Fibroblast of lung (primary cell): ENCODE data around the gene CDCP2. TPM values are rescaled to one million over a fixed set of nuclear protein-coding genes. Genes with fewer than 3 reads are reported as not detected.
A peak's percentile ranks its signal among the peaks of the same experiment; 100 is the strongest.

Source experiments
- DNase-seq, 2 donors: peaks; one replicate each; pipeline versions ENCODE4 v3.0.0 to v3.0.0-alpha.2; 2010; ENCODE audit warnings: low read depth in 2 of 2
- H2AFZ ChIP-seq: 2 replicates; pipeline ENCODE4 v1.5.1; 2012; ENCODE audit warnings: low read length, control low read depth, inconsistent platforms
- H3K27ac ChIP-seq: 2 replicates; pipeline ENCODE4 v1.5.1; 2011; ENCODE audit warnings: low read length, control low read depth; ENCODE audit not compliant: insufficient read depth
- H3K27me3 ChIP-seq: 2 replicates; pipeline ENCODE4 v1.5.1; 2011; ENCODE audit warnings: mild to moderate bottlenecking, low read length; ENCODE audit not compliant: control insufficient read depth, insufficient read depth
- H3K36me3 ChIP-seq: 2 replicates; pipeline ENCODE4 v1.5.1; 2011; ENCODE audit warnings: low read length; ENCODE audit not compliant: control insufficient read depth, insufficient read depth
- H3K4me1 ChIP-seq: 2 replicates; pipeline ENCODE4 v1.5.1; 2011; ENCODE audit warnings: low read length; ENCODE audit not compliant: control insufficient read depth, insufficient read depth; ENCODE audit errors: extremely low read depth
- H3K4me2 ChIP-seq: 2 replicates; pipeline ENCODE4 v1.5.1; 2011; ENCODE audit warnings: low read length, control low read depth; ENCODE audit not compliant: insufficient read depth; ENCODE audit errors: extremely low read depth
- H3K4me3 ChIP-seq, 4 experiments: fragments of 200-600 bp in 1 of 4; sonication (generic) in 1 of 4; replicated peaks in 1 of 4; 2 replicates each; pipeline ENCODE4 v1.5.1; 2011 to 2016; ENCODE audit warnings: low read length in 4 of 4, low read depth in 3 of 4, mild to moderate bottlenecking in 3 of 4, control low read depth in 2 of 4, inconsistent platforms in 1 of 4, mixed read lengths in 1 of 4; ENCODE audit not compliant: insufficient read depth in 1 of 4; ENCODE audit errors: control extremely low read depth in 1 of 4
- H3K79me2 ChIP-seq: 2 replicates; pipeline ENCODE4 v1.5.1; 2012; ENCODE audit warnings: mild to moderate bottlenecking, low read length, inconsistent platforms; ENCODE audit not compliant: control insufficient read depth, insufficient read depth
- H3K9ac ChIP-seq: 2 replicates; pipeline ENCODE4 v1.5.1; 2011; ENCODE audit warnings: mild to moderate bottlenecking, low read length, control low read depth; ENCODE audit not compliant: insufficient read depth
- H3K9me3 ChIP-seq: 2 replicates; pipeline ENCODE4 v1.5.1; 2012; ENCODE audit warnings: low read depth, low read length; ENCODE audit not compliant: control insufficient read depth, insufficient read depth
- H4K20me1 ChIP-seq: 2 replicates; pipeline ENCODE4 v1.5.1; 2011; ENCODE audit warnings: low read length; ENCODE audit not compliant: control insufficient read depth, insufficient read depth; ENCODE audit errors: extremely low read depth
- EZH2 ChIP-seq: IDR thresholded peaks from 2 replicates; pipeline ENCODE4 v1.5.1; 2012; ENCODE audit warnings: low read length, control low read depth, mild to moderate bottlenecking; ENCODE audit errors: missing control alignments
- polyA minus RNA-seq: library from RNA; depleted of rRNA, polyadenylated mRNA; stranded (reverse); fragments of >200 nt; gene quantifications from 2 replicates; pipeline ENCODE4 v1.2.3, GENCODE V29; 2011; ENCODE audit warnings: low replicate concordance
- polyA plus RNA-seq, 2 donors: library from polyadenylated mRNA; depleted of rRNA in 1 of 2; stranded (reverse) in 1 of 2; unstranded in 1 of 2; fragments of >200 nt; gene quantifications; 2 replicates each; pipeline ENCODE4 v1.2.1, GENCODE V29; 2011 to 2012; ENCODE audit warnings: missing spikeins in 1 of 2
- total RNA-seq: library from RNA; depleted of rRNA; stranded (reverse); fragments of >200 nt; gene quantifications from 2 replicates; pipeline ENCODE4 v1.2.1, GENCODE V29; 2014
- TF ChIP-seq, protein P1 (sequence below), 2 donors: IDR thresholded peaks in 1 of 2; conservative IDR thresholded peaks in 1 of 2; 1 replicate in 1 of 2; 2 replicates in 1 of 2; pipeline ENCODE4 v1.5.1; 2011 to 2012; ENCODE audit warnings: low read length in 2 of 2, control low read depth in 1 of 2, inconsistent platforms in 1 of 2, low read depth in 1 of 2, mild to moderate bottlenecking in 1 of 2

The CDCP2 gene
- total RNA-seq (not detected in 2 replicates), polyA plus RNA-seq (not detected in 2 replicates), polyA minus RNA-seq (not detected in 2 replicates)
- polyA plus RNA-seq (2012) = not detected in 2 replicates

DNA sequence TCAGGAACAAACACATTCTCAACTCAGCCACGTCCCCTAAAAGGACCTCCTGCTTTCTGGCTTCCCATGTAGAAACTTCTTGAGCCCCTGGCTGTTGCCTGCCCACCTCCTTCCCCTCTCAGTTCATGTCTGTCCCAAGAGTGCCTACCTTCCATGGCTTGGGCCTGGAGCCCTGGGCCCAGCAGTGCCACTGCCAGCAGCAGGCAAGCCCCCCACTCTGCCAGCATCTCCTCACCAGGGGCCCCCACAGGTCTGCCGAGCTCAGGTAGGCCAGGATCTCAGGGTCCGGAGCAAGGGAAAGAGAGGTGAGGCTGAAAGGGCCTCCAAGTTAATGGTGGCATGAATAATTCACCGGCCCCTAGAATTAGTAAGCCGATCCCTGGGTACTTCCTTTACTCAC lies at the start of gene CDCP2:
Gene CDCP2 (minus strand): TSS at position 305 of the 400 bp plus-strand sequence. CDS start 78 bp downstream, at position 227.
- Histone ChIP-seq H3K4me3 (no peak within 1 kb of the TSS), H2AFZ (peak within 1 kb of the TSS; percentile 59)

DNA sequence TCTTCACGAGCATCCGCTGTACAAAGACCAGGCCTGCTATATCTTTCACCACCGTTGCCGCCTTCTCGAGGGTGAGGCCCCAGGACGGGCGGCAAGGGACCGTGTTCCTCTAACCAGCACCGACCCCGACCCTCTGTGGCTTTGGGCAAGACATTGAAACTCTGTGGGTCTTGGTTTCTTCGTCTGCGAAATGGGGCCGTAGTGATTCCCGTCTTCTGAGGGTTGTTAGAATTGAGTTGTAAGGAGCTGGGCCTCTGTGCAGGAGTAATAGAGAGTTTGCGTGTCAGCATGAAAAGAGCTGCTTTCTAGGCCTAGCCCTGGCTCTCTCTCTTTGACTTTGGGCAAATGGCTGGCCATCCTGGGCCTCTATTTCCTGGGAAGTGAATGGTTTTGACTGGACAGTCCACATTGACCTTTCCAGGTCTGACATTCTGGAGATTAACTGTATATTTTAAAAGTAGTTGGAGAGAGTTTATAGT lies 47.8 kb upstream of the CDCP2 start:
- Histone ChIP-seq H3K79me2 (peaks cover 29% of the 10 kb centered on the region), H3K4me2 (peak overlapping the region; percentile 92), H3K9me3 (no peaks in the 10 kb centered on the region), H3K4me1 (peaks cover 7% of the 10 kb centered on the region), H2AFZ (peak overlapping the region; percentile 2), H3K27ac (peak overlapping the region; percentile 73), H3K9ac (peak overlapping the region; percentile 60), H3K27me3 (no peaks in the 10 kb centered on the region), H4K20me1 (no peaks in the 10 kb centered on the region), H3K4me3 (peak overlapping the region; percentile 51 to 97 (median 76)), H3K36me3 (peaks cover 2% of the 10 kb centered on the region)
- TF ChIP-seq EZH2 = no peak
- TF ChIP-seq, protein P1, sequence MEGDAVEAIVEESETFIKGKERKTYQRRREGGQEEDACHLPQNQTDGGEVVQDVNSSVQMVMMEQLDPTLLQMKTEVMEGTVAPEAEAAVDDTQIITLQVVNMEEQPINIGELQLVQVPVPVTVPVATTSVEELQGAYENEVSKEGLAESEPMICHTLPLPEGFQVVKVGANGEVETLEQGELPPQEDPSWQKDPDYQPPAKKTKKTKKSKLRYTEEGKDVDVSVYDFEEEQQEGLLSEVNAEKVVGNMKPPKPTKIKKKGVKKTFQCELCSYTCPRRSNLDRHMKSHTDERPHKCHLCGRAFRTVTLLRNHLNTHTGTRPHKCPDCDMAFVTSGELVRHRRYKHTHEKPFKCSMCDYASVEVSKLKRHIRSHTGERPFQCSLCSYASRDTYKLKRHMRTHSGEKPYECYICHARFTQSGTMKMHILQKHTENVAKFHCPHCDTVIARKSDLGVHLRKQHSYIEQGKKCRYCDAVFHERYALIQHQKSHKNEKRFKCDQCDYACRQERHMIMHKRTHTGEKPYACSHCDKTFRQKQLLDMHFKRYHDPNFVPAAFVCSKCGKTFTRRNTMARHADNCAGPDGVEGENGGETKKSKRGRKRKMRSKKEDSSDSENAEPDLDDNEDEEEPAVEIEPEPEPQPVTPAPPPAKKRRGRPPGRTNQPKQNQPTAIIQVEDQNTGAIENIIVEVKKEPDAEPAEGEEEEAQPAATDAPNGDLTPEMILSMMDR (conservative IDR thresholded peaks at IDR 0.05 in 1 of 2, IDR thresholded peaks at IDR 0.05 in 1 of 2; ENCODE audit: low read depth in 1 of 2, low read length in 2 of 2) = no peak
- peak in 1 of 2 donors; percentile 17 for DNase-seq

More for the DNA sequence above, at the start of gene CDCP2:
- TF ChIP-seq, protein P1 (conservative IDR thresholded peaks at IDR 0.05 in 1 of 2, IDR thresholded peaks at IDR 0.05 in 1 of 2; ENCODE audit: low read depth in 1 of 2, low read length in 2 of 2) = no peak
- no peak for TF ChIP-seq EZH2
- H3K4me2 ChIP-seq = peak within 1 kb of the TSS; percentile 59
- H3K36me3 ChIP-seq = no peaks in the 10 kb centered on the region
- no peak within 1 kb of the TSS for H3K9ac ChIP-seq
- H4K20me1 ChIP-seq = no peaks in the 10 kb centered on the region
- DNase-seq = no peak
- no peaks in the 10 kb centered on the region for H3K4me1 ChIP-seq
- H3K27ac ChIP-seq = no peak within 1 kb of the TSS
- no peaks in the 10 kb centered on the region for H3K79me2 ChIP-seq
- peaks cover 3% of the 10 kb centered on the region for H3K27me3 ChIP-seq
- no peaks in the 10 kb centered on the region for H3K9me3 ChIP-seq

DNA sequence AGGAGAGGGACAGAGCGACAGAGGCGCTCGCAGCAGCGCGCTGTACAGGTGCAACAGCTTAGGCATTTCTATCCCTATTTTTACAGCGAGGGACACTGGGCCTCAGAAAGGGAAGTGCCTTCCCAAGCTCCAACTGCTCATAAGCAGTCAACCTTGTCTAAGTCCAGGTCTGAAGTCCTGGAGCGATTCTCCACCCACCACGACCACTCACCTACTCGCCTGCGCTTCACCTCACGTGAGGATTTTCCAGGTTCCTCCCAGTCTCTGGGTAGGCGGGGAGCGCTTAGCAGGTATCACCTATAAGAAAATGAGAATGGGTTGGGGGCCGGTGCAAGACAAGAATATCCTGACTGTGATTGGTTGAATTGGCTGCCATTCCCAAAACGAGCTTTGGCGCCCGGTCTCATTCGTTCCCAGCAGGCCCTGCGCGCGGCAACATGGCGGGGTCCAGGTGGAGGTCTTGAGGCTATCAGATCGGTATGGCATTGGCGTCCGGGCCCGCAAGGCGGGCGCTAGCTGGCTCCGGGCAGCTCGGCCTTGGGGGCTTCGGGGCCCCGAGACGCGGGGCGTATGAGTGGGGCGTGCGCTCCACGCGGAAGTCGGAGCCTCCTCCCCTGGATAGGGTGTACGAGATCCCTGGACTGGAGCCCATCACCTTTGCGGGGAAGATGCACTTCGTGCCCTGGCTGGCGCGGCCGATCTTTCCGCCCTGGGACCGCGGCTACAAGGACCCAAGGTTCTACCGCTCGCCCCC lies 47.1 kb upstream of the CDCP2 start, which contains the start of the genes CYB5RL and MRPL37:
Gene CYB5RL (minus strand): TSS at position 266 of the 754 bp plus-strand sequence. CDS start 4,414 bp downstream, outside the sequence.
Gene MRPL37 (plus strand): TSS at position 403 of the 754 bp plus-strand sequence. CDS start 77 bp downstream, at position 480.
- H3K9me3 ChIP-seq = no peaks in the 10 kb centered on the region

More for the DNA sequence above, 47.1 kb upstream of the CDCP2 start, which contains the start of the genes CYB5RL and MRPL37:
- Histone ChIP-seq H2AFZ (peak within 1 kb of the TSS; percentile 98), H3K4me1 (peaks cover 7% of the 10 kb centered on the region), H3K4me3 (peak within 1 kb of the TSS; percentile 51 to 97 (median 76)), H3K4me2 (peak within 1 kb of the TSS; percentile 100), H3K27ac (peak within 1 kb of the TSS; percentile 73), H3K27me3 (no peaks in the 10 kb centered on the region), H4K20me1 (no peaks in the 10 kb centered on the region), H3K79me2 (peaks cover 29% of the 10 kb centered on the region), H3K36me3 (peaks cover 4% of the 10 kb centered on the region), H3K9ac (peak within 1 kb of the TSS; percentile 60)
- TF ChIP-seq, protein P1 (conservative IDR thresholded peaks at IDR 0.05 in 1 of 2, IDR thresholded peaks at IDR 0.05 in 1 of 2; ENCODE audit: low read depth in 1 of 2, low read length in 2 of 2) = no peak
- TF ChIP-seq EZH2 = no peak
- peak; percentile 98 for DNase-seq
